ENCODE results near the gene PLEKHA1. TPM values are rescaled to one million over a fixed set of nuclear protein-coding genes. Genes with fewer than 3 reads are reported as not detected.

Gene PLEKHA1
- total RNA-seq, 4 donors from 2014 or later = 22.6 to 35.4 (median 32.7) TPM

Small RNA genes lying within 50 kb of the gene (small RNA-seq; reads per million reads assigned to genes)
- not detected for gene MIR3941
- gene RNU6-728P = not detected

Other genes starting within 250 kb of the PLEKHA1 start
- gene BTBD16, start 103.4 kb upstream of the PLEKHA1 start, total RNA-seq = not detected
- gene ARMS2, start 79.9 kb downstream of the PLEKHA1 start, total RNA-seq = not detected
- gene HTRA1, start 86.8 kb downstream of the PLEKHA1 start, total RNA-seq = 100 to 1,000 TPM; 135 to 402 (median 304) TPM
- under 1 TPM in 1 of 4 donors, not detected in 3; 0.33 TPM for gene DMBT1, start 186.0 kb downstream of the PLEKHA1 start, total RNA-seq